GM19397 (cell line): ENCODE results near the gene METRNL.
"Not testable (repeated sequence)": the region's sequence is repeated elsewhere in the genome, so short reads cannot be mapped to it uniquely, and the experiment has no call there.

Experiments used
- ATAC-seq: cut with Tn5 transposase; IDR thresholded peaks from one replicate; pipeline ENCODE4 v1.9.1; 2021; ENCODE audit warnings: mild to moderate bottlenecking, moderate library complexity; ENCODE audit not compliant: unreplicated experiment

Gene METRNL

DNA sequence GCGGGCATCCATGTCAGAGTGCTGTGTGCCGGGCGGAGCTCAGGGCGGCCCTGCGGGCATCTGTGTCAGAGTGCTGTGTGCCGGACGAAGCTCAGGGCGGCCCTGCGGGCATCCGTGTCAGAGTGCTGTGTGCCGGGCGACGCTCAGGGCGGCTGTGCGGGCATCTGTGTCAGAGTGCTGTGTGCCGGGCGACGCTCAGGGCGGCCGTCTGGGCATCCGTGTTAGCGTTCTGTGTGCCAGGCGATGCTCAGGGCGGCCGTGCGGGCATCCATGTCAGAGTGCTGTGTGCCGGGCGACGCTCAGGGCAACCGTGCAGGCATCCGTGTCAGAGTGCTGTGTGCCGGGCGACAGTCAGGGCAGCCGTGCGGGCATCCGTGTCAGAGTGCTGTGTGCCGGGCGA lies 55.0 kb downstream of the METRNL start:
- ATAC-seq: not testable (repeated sequence)

GRCh38 chr17:83135692-83136091 lies 56.3 kb downstream of the METRNL start:
- ATAC-seq: no peak

DNA sequence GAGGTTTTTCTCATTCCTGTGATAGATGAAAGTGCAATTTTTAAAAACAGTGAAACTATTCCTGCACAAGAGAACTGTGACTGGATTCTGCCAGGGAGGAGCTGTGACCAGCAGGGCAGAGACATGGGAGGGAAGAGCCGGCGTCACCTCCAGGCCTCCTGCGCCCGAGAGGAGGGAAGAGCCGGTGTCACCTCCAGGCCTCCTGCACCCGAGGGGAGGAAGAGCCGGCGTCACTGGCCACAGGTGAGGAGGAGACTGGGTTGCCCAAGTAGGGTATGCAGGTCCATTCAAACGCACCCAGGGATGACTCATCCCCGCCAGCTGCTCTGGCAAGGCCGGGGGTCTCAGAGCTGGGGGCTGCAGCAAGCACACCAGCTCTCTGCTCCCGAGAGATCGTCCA lies 56.7 kb downstream of the METRNL start:
- no peak for ATAC-seq

GRCh38 chr17:83136931-83137330 lies 57.5 kb downstream of the METRNL start:
- ATAC-seq: no peak

GRCh38 chr17:83137523-83137922 lies 58.1 kb downstream of the METRNL start:
- no peak for ATAC-seq

DNA sequence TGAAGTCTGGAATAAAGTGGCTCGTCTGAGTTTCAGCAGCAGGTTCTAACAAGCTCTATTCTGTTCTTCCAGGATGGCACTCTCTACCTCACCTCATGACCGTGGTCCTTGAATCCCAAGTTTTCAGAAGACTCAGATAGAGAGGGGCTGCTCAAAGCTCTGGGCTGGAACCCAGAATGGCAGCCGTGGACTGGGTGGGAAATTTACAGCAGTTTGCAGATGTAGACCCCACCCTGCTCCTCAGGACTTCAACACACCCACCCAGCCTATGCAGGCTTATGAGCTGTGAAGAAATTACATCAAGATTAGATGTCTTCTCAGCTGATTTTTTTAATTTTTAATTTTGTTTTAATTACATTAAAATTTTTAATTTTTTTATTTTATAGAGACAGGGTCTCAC lies 59.4 kb downstream of the METRNL start:
- no peak for ATAC-seq

GRCh38 chr17:83139541-83140248 lies 60.3 kb downstream of the METRNL start:
- ATAC-seq: not testable (repeated sequence)

- ATAC-seq: not testable (repeated sequence)
Observed at GRCh38 chr17:83140249-83140566, 60.8 kb downstream of the METRNL start.

GRCh38 chr17:83142619-83143018 lies 63.2 kb downstream of the METRNL start:
- ATAC-seq: no peak

GRCh38 chr17:83143817-83144231 lies 64.4 kb downstream of the METRNL start:
- no peak for ATAC-seq
